LNCAP (cell line): ENCODE data around the gene CDK5RAP1.

Experiments used
- CTCF ChIP-seq: fragments of 450-650 bp; IDR thresholded peaks from 2 replicates; pipeline ENCODE4 v1.5.1; 2017; ENCODE audit warnings: mild to moderate bottlenecking

CDK5RAP1 gene

GRCh38 chr20:33442136-33443005 lies 41.1 kb upstream of the CDK5RAP1 start:
- TF ChIP-seq CTCF = no peak

- no peak for TF ChIP-seq CTCF
These were observed 40.0 kb upstream of the CDK5RAP1 start for GRCh38 chr20:33441142-33441955.

GRCh38 chr20:33438481-33438880 lies 37.2 kb upstream of the CDK5RAP1 start:
- TF ChIP-seq CTCF = no peak

- TF ChIP-seq CTCF = no peak
These were observed 36.0 kb upstream of the CDK5RAP1 start for GRCh38 chr20:33437141-33437911.

GRCh38 chr20:33434434-33434833 lies 33.1 kb upstream of the CDK5RAP1 start:
- TF ChIP-seq CTCF = no peak

GRCh38 chr20:33433465-33434234 lies 32.3 kb upstream of the CDK5RAP1 start:
- no peak for TF ChIP-seq CTCF
